ENCODE data around the gene SFRP2. TPM values are rescaled to one million over a fixed set of nuclear protein-coding genes. Genes with fewer than 3 reads are reported as not detected.

Gene SFRP2
- total and polyA plus RNA-seq, 2 of the 4 experiments (the other 2 are of a cell fraction), result not detected

DNA sequence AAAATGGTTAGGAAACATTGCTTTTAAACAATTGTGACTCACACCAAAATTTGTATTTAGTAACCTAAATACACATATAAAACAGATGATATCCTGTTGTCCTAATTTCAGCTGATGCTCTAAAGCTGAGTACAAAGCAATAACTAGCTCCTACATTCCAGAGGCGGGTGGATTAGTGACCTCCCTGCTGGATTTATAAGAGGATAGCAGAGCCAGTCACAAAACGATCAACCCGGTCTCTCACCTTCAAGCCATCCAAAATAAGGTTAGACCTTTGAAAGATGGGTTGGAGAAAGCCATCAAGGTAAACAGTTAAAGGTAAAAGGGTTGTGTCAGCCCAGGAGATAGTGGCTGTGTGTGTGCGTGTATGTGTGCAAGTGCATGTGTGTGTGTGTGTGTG lies 43.2 kb upstream of the SFRP2 start:
- in situ Hi-C loops (cut with MboI; ENCODE audit: low sequenced_read_pairs), result no loop called here
- Histone ChIP-seq H4K5ac (ENCODE audit: low read depth, low read length) (no peak overlapping the region), H2AK9ac (replicated peaks; ENCODE audit: low read depth, low read length, poor library complexity) (no peak overlapping the region), H3K9me3 (ENCODE audit: control insufficient read depth, insufficient read depth, low read length) (no peaks in the 10 kb centered on the region), H2BK20ac (ENCODE audit: low read depth, low read length) (no peak overlapping the region), H3K36me3 (ENCODE audit: control insufficient read depth, insufficient read depth, low read length) (no peaks in the 10 kb centered on the region), H3K27me3 (ENCODE audit: control insufficient read depth, insufficient read depth, low read length) (no peaks in the 10 kb centered on the region), H4K91ac (ENCODE audit: insufficient read depth, low read depth, low read length) (no peak overlapping the region), H3K79me1 (ENCODE audit: low read depth in 1 of 2, low read length in 2 of 2) (no peaks in the 10 kb centered on the region), H2AFZ (replicated peaks; ENCODE audit: low read length, poor library complexity) (no peak overlapping the region), H3K4ac (ENCODE audit: low read depth, low read length) (no peak overlapping the region), H3K9me1 (ENCODE audit: insufficient read depth, low read length) (no peaks in the 10 kb centered on the region), H3K18ac (ENCODE audit: low read depth, low read length) (no peak overlapping the region), H3K4me1 (ENCODE audit: control insufficient read depth, insufficient read depth, low read length) (no peaks in the 10 kb centered on the region), H3K23ac (ENCODE audit: low read depth, low read length) (no peak overlapping the region), H3K4me2 (ENCODE audit: low read depth, low read length) (no peak overlapping the region), H3K9ac (ENCODE audit: low read depth, low read length) (no peak overlapping the region), H2BK5ac (ENCODE audit: low read depth, low read length, poor library complexity, severe bottlenecking) (no peak overlapping the region), H4K8ac (ENCODE audit: low read depth in 2 of 2, low read length in 2 of 2) (no peak overlapping the region), H3K4me3 (ENCODE audit: insufficient read depth, low read depth, low read length) (no peak overlapping the region), H2BK15ac (ENCODE audit: low read depth, low read length) (no peak overlapping the region), H3K27ac (ENCODE audit: insufficient read depth, low read length) (no peak overlapping the region), H2AK5ac (ENCODE audit: low read depth, low read length) (no peak overlapping the region), H3K14ac (replicated peaks; ENCODE audit: low read depth, low read length) (no peak overlapping the region), H3K56ac (ENCODE audit: extremely low read depth, insufficient read depth, low read length) (no peak overlapping the region), H2BK120ac (ENCODE audit: low read depth, low read length) (no peak overlapping the region), H4K20me1 (ENCODE audit: insufficient read depth, low read length) (no peaks in the 10 kb centered on the region)
- dilution Hi-C loops (cut with HindIII; ENCODE audit: low sequenced_read_pairs, unreplicated experiment), result no loop called here
- no TSS peak for BruUV-seq (replicated peaks)
- ATAC-seq (ENCODE audit: low read depth) (no peak), DNase-seq (no peak)
- ChIA-PET CTCF (interaction anchor here (0.5 kb wide), 1 partner anchor 67 kb away, joined by 3 read pairs; no protein-coding TSS in a partner anchor), POLR2A (ENCODE audit: unreplicated experiment) (no interaction called here)
- 43% methylated on average over 1 of the region's 4 CpGs; no CpG with 5 or more reads in 1 of the 2 experiments for WGBS, 2 experiments (ENCODE audit: extremely low coverage in 2 of 2, insufficient read length in 1 of 2)
- intact Hi-C loops (cut with micrococcal nuclease), result no loop called here
- TF ChIP-seq FOS (IDR thresholded peaks at IDR 0.05; ENCODE audit: low read depth, low read length) (no peak), BHLHE40 (IDR thresholded peaks at IDR 0.05; ENCODE audit: low read depth, low read length) (no peak), MXI1 (IDR thresholded peaks at IDR 0.05; ENCODE audit: borderline replicate concordance, low read depth, low read length) (no peak), ELK1 (IDR thresholded peaks at IDR 0.05; ENCODE audit: borderline replicate concordance, low read depth, low read length) (no peak), RCOR1 (IDR thresholded peaks at IDR 0.05; ENCODE audit: insufficient replicate concordance, low read length) (no peak), RFX5 (IDR thresholded peaks at IDR 0.05; ENCODE audit: low read depth, low read length) (no peak), RAD21 (IDR thresholded peaks at IDR 0.05; ENCODE audit: low read length) (no peak), USF2 (IDR thresholded peaks at IDR 0.05; ENCODE audit: low read depth, low read length) (no peak), CEBPB (IDR thresholded peaks at IDR 0.05; ENCODE audit: low read depth, low read length) (no peak), MAZ (IDR thresholded peaks at IDR 0.05; ENCODE audit: borderline replicate concordance, low read depth, low read length) (no peak), POLR2A (IDR thresholded peaks at IDR 0.05; ENCODE audit: low read depth, low read length) (no peak)
- TF ChIP-seq, protein P1, sequence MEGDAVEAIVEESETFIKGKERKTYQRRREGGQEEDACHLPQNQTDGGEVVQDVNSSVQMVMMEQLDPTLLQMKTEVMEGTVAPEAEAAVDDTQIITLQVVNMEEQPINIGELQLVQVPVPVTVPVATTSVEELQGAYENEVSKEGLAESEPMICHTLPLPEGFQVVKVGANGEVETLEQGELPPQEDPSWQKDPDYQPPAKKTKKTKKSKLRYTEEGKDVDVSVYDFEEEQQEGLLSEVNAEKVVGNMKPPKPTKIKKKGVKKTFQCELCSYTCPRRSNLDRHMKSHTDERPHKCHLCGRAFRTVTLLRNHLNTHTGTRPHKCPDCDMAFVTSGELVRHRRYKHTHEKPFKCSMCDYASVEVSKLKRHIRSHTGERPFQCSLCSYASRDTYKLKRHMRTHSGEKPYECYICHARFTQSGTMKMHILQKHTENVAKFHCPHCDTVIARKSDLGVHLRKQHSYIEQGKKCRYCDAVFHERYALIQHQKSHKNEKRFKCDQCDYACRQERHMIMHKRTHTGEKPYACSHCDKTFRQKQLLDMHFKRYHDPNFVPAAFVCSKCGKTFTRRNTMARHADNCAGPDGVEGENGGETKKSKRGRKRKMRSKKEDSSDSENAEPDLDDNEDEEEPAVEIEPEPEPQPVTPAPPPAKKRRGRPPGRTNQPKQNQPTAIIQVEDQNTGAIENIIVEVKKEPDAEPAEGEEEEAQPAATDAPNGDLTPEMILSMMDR (conservative IDR thresholded peaks at IDR 0.05; ENCODE audit: low read depth, low read length), result no peak
